ENCODE data around the gene BRIX1.
"Not testable (repeated sequence)": the region's sequence is repeated elsewhere in the genome, so short reads cannot be mapped to it uniquely, and the experiment has no call there.

BRIX1 gene

GRCh38 chr5:34970552-34970951 lies 55.0 kb downstream of the BRIX1 start:
- no peak for DNase-seq

- DNase-seq = not testable (repeated sequence)
Measured at GRCh38 chr5:34971655-34972054, 56.1 kb downstream of the BRIX1 start.

Measured in DMS153 (cell line).